KMS-11 (cell line): ENCODE results near the gene USP15.

Source experiments
- H2AFZ ChIP-seq: fragments of 200-600 bp; sonication (generic); 2 replicates; pipeline ENCODE4 v1.6.1; 2016; ENCODE audit warnings: antibody characterized with exemption, mixed run types, low read depth
- H3K27ac ChIP-seq: fragments of 200-600 bp; sonication (generic); 2 replicates; pipeline ENCODE4 v1.6.1; 2016; ENCODE audit warnings: mild to moderate bottlenecking, mixed run types
- H3K27me3 ChIP-seq: fragments of 200-600 bp; sonication (generic); 2 replicates; pipeline ENCODE4 v1.6.1; 2017; ENCODE audit warnings: mild to moderate bottlenecking, low read depth, mixed run types, moderate library complexity; ENCODE audit not compliant: insufficient read depth
- H3K36me3 ChIP-seq: fragments of 200-600 bp; sonication (generic); 2 replicates; pipeline ENCODE4 v1.6.1; 2017; ENCODE audit warnings: mild to moderate bottlenecking, mixed run types; ENCODE audit not compliant: insufficient read depth
- H3K4me1 ChIP-seq: fragments of 200-600 bp; sonication (generic); 2 replicates; pipeline ENCODE4 v1.6.1; 2016; ENCODE audit warnings: mild to moderate bottlenecking, low read depth, mixed run types; ENCODE audit not compliant: poor library complexity, severe bottlenecking
- H3K4me2 ChIP-seq: fragments of 200-600 bp; sonication (generic); 2 replicates; pipeline ENCODE4 v1.7.0; 2016; ENCODE audit warnings: mild to moderate bottlenecking, mixed run types
- H3K4me3 ChIP-seq: fragments of 200-600 bp; sonication (generic); IDR thresholded peaks from 2 replicates; pipeline ENCODE4 v1.6.1; 2017; ENCODE audit warnings: low read depth, low read length, mixed read lengths; ENCODE audit not compliant: insufficient read depth
- H3K79me2 ChIP-seq: fragments of 200-600 bp; sonication (generic); 2 replicates; pipeline ENCODE4 v1.6.1; 2016; ENCODE audit warnings: low read depth, mixed run types; ENCODE audit not compliant: insufficient read depth
- H3K9ac ChIP-seq: fragments of 200-600 bp; sonication (generic); 2 replicates; pipeline ENCODE4 v1.6.1; 2016; ENCODE audit warnings: mild to moderate bottlenecking, mixed run types
- H4K20me1 ChIP-seq: fragments of 200-600 bp; sonication (generic); 2 replicates; pipeline ENCODE4 v1.6.1; 2016; ENCODE audit warnings: mild to moderate bottlenecking, mixed run types; ENCODE audit not compliant: insufficient read depth
- CTCF ChIP-seq: fragments of 200-600 bp; sonication (generic); conservative IDR thresholded peaks from 2 replicates; pipeline ENCODE4 v1.6.1; 2017; ENCODE audit warnings: low read depth, mild to moderate bottlenecking, antibody characterized with exemption, low read length, moderate library complexity, mixed read lengths

USP15 gene

GRCh38 chr12:62407587-62407986, 147.4 kb downstream of the USP15 start:
- H3K4me3 ChIP-seq = no peak overlapping the region
- no peaks in the 10 kb centered on the region for H3K27me3 ChIP-seq
- H3K27ac ChIP-seq = no peak overlapping the region
- H2AFZ ChIP-seq = no peak overlapping the region
- H3K36me3 ChIP-seq = no peaks in the 10 kb centered on the region
- no peak overlapping the region for H3K9ac ChIP-seq
- no peaks in the 10 kb centered on the region for H4K20me1 ChIP-seq
- no peaks in the 10 kb centered on the region for H3K79me2 ChIP-seq
- H3K4me2 ChIP-seq = no peak overlapping the region
- TF ChIP-seq CTCF = no peak
- no peaks in the 10 kb centered on the region for H3K4me1 ChIP-seq

GRCh38 chr12:62409068-62409467, 148.9 kb downstream of the USP15 start:
- Histone ChIP-seq H3K79me2 (no peaks in the 10 kb centered on the region), H2AFZ (no peak overlapping the region), H4K20me1 (no peaks in the 10 kb centered on the region), H3K36me3 (no peaks in the 10 kb centered on the region), H3K4me2 (no peak overlapping the region), H3K4me3 (no peak overlapping the region), H3K4me1 (no peaks in the 10 kb centered on the region), H3K9ac (no peak overlapping the region), H3K27me3 (no peaks in the 10 kb centered on the region), H3K27ac (no peak overlapping the region)
- TF ChIP-seq CTCF = no peak

- TF ChIP-seq CTCF = no peak
- Histone ChIP-seq H2AFZ (no peak overlapping the region), H3K9ac (no peak overlapping the region)
Measured at GRCh38 chr12:62414180-62414579, 154.0 kb downstream of the USP15 start.

GRCh38 chr12:62426089-62426488, 165.9 kb downstream of the USP15 start:
- Histone ChIP-seq H3K4me1 (no peaks in the 10 kb centered on the region), H3K4me3 (no peak overlapping the region), H4K20me1 (no peaks in the 10 kb centered on the region), H3K9ac (no peak overlapping the region), H3K79me2 (no peaks in the 10 kb centered on the region), H3K36me3 (no peaks in the 10 kb centered on the region), H3K4me2 (no peak overlapping the region), H2AFZ (no peak overlapping the region), H3K27me3 (no peaks in the 10 kb centered on the region), H3K27ac (no peak overlapping the region)
- no peak for TF ChIP-seq CTCF

More at GRCh38 chr12:62414180-62414579, 154.0 kb downstream of the USP15 start:
- Histone ChIP-seq H3K27me3 (no peaks in the 10 kb centered on the region), H4K20me1 (no peaks in the 10 kb centered on the region), H3K4me2 (no peak overlapping the region), H3K4me1 (no peaks in the 10 kb centered on the region), H3K36me3 (no peaks in the 10 kb centered on the region), H3K4me3 (no peak overlapping the region), H3K79me2 (no peaks in the 10 kb centered on the region), H3K27ac (no peak overlapping the region)
